Measurements from ENCODE around the gene FSD1.
"Not testable (repeated sequence)": the region's sequence is repeated elsewhere in the genome, so short reads cannot be mapped to it uniquely, and the experiment has no call there.

DNA sequence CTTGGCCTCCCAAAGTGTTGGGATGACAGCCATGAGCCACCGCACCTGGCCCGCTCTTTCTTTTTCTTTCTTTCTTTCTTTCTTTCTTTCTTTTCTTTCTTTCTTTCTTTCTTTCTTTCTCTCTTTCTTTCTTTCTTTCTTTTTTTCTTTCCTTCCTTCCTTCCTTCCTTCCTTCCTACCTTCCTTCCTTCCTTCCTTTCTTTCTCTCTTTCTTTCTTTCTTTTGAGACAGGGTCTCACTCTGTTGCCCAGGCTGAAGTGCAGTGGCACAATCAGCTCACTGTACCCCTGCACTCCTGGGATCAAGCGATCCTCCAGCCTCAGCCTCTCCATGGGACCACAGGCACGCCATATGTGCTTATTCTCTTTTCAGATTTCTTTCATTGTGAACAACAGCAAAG lies 18.3 kb upstream of the FSD1 start:
- TF ChIP-seq, protein P1, sequence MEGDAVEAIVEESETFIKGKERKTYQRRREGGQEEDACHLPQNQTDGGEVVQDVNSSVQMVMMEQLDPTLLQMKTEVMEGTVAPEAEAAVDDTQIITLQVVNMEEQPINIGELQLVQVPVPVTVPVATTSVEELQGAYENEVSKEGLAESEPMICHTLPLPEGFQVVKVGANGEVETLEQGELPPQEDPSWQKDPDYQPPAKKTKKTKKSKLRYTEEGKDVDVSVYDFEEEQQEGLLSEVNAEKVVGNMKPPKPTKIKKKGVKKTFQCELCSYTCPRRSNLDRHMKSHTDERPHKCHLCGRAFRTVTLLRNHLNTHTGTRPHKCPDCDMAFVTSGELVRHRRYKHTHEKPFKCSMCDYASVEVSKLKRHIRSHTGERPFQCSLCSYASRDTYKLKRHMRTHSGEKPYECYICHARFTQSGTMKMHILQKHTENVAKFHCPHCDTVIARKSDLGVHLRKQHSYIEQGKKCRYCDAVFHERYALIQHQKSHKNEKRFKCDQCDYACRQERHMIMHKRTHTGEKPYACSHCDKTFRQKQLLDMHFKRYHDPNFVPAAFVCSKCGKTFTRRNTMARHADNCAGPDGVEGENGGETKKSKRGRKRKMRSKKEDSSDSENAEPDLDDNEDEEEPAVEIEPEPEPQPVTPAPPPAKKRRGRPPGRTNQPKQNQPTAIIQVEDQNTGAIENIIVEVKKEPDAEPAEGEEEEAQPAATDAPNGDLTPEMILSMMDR (IDR thresholded peaks at IDR 0.05; ENCODE audit: low read depth, low read length), result not testable (repeated sequence)
- TF ChIP-seq EZH2phosphoT487 (IDR thresholded peaks at IDR 0.05; ENCODE audit: low read depth), result not testable (repeated sequence)

Data from OCI-LY3 (cell line).